GM12864 (cell line): Measurements from ENCODE around the gene TNNI3K.

Source experiments
- DNase-seq: peaks from one replicate; pipeline ENCODE4 v3.0.0-alpha.2; 2011; ENCODE audit warnings: low read depth
- H3K4me3 ChIP-seq: 2 replicates; pipeline ENCODE4 v1.5.1; 2011; ENCODE audit warnings: mild to moderate bottlenecking, low read depth, low read length, control low read depth
- CTCF ChIP-seq: IDR thresholded peaks from 2 replicates; pipeline ENCODE4 v1.5.1; 2011; ENCODE audit warnings: low read depth, mild to moderate bottlenecking, moderate library complexity, low read length, control low read depth, inconsistent platforms; ENCODE audit errors: missing control alignments

TNNI3K gene

GRCh38 chr1:74579425-74579824, 344.2 kb downstream of the TNNI3K start:
- peak; percentile 56 for DNase-seq
- TF ChIP-seq CTCF: no peak
- H3K4me3 ChIP-seq: no peak overlapping the region

DNA sequence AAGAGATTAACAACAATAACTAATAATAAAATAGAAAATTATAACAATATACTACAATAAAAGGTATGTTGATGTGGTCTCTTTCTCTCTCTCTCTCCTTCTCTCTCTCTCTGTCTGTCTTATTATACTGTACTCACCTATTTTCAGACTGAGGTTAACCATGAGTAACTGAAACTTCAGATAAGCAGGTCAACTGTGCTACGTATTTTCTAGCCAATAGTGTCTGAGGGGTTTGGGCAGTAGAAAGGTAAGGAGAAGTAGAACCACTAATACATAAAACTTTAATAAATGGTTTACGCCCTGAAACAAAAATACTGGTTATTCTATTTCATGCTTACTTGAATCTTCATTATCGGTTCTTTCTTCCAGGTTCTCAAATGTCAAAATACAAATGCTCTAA, 348.2 kb downstream of the TNNI3K start:
- H3K4me3 ChIP-seq: no peak overlapping the region
- no peak for TF ChIP-seq CTCF
- no peak for DNase-seq

DNA sequence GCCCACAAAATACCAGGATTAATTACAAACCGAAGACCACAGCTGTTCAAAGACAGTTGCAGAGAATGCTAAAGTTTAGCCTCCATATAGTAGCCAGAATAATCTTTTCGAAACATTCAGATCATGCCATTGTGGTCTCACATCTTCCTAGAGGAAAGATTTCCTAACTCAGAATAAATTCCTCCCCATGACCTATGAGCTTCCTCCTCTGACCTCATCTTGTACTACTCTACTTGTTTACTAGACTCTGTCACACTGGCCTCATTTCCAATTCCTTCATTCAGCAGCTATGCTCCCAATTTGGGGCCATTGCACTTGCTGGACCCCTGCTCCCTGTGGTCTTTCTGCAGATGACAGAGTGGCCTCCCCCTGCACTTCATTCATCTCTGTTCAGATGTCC, 349.0 kb downstream of the TNNI3K start:
- no peak for TF ChIP-seq CTCF
- no peak for DNase-seq
- H3K4me3 ChIP-seq: no peak overlapping the region

DNA sequence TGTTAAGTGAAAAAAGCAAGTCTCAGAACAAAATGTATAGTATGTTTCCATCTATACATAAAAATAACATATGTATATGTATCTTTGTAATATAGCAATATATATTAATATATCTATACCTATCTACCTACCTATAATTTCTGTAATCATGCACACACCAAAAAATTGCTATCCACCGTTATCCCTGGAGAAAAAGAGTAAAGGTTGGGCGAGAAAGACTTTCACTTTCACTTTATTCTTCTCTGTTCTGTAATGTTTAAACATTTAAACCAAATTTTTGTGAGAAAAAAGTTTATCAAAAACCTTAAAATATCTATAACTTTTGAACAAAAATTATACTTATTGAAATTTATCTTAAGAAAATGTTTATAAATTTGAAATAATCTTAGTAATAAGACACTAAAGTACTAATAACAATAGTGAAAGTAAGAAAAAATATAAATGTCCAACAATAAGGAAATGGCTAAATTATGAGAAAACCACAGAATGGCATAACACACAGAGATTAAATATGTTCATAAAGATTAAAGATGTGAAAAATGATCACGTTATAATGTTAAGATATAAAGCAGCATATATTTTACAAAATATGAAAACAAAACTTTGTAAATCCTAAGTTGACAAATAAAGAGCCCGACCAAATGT, 351.2 kb downstream of the TNNI3K start:
- no peak for DNase-seq
- no peak overlapping the region; the same call in 1 of the 2 replicates for H3K4me3 ChIP-seq
- TF ChIP-seq CTCF: no peak

DNA sequence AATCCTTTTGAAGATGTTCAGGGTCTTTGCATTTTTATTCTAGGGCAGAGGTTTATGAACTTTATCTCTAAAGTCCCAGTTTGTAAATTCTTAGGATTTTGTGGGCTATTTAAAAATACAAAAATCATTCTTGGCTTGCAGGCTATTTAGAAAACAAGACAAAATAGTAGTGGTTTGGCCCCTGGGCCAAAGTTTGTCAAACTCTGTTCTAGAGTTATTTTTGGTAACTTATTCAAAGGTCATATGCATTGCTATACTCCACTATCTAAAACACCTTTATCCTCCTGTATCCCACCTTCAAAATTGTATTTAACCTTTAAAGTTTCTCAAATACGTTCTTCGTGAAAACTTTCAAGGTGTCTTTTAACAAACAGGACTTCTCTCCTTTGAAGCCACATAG, 352.7 kb downstream of the TNNI3K start:
- no peak for DNase-seq
- H3K4me3 ChIP-seq: no peak overlapping the region
- TF ChIP-seq CTCF: no peak

DNA sequence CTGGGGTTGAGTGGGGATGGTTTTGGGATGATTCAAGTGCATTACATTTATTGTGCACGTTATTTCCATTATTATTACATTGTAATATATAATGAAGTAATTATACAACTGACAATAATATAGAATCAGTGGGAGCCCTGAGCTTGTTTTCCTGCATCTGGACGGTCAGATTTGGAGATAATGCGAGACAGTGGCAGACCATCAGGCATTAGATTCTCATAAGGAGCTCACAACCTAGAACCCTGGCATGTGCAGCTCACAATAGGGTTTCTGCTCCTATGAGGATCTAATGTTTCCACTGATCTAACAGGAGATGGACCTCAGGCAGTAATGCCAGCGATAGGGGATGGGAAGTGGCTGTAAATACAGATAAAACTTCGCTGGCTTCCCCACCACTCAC, 355.1 kb downstream of the TNNI3K start:
- no peak for TF ChIP-seq CTCF
- no peak for DNase-seq
- no peak overlapping the region for H3K4me3 ChIP-seq

DNA sequence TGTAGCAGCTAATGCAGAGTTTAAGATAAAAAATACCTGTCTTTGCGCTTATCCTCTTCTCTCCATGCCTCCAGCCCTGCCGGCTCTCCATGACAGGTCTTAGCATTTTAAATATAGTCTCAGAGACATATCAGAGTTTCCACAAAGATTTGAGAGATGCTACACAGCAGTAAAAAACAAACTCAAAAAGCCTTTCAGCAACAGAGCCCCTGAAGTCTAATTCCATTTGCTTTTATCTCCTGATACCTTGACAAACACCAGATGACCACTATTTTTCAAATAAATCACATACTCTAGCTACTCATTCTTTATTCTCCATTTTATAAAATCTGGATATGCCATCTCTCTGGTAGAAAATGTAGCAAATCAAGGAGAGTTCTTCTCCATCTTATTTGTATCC, 356.8 kb downstream of the TNNI3K start:
- no peak for TF ChIP-seq CTCF
- no peak for DNase-seq
- no peak overlapping the region for H3K4me3 ChIP-seq
